Immature natural killer cell (primary cell): ENCODE measurements around the gene ST8SIA4. TPM values are rescaled to one million over a fixed set of nuclear protein-coding genes. Genes with fewer than 3 reads are reported as not detected.

Source experiments
- DNase-seq, 3 donors: peaks; one replicate each; pipeline ENCODE4 v3.0.0; 2022; ENCODE audit warnings: mixed read lengths in 1 of 3
- H3K27ac Mint-ChIP-seq, 6 donors: one replicate each; pipeline ENCODE4 v1.8.0; 2020; ENCODE audit warnings: mixed read lengths in 6 of 6, mild to moderate bottlenecking in 5 of 6, inconsistent platforms in 4 of 6, moderate library complexity in 3 of 6
- H3K27me3 Mint-ChIP-seq, 3 donors: one replicate each; pipeline ENCODE4 v1.8.0; 2020 to 2021; ENCODE audit warnings: low read depth in 3 of 3, mild to moderate bottlenecking in 3 of 3, mixed read lengths in 3 of 3, moderate library complexity in 3 of 3, inconsistent platforms in 1 of 3
- H3K36me3 Mint-ChIP-seq, 3 donors: one replicate each; pipeline ENCODE4 v1.8.0; 2020; ENCODE audit warnings: mixed read lengths in 3 of 3, inconsistent platforms in 2 of 3, mild to moderate bottlenecking in 2 of 3
- H3K4me1 Mint-ChIP-seq, 2 donors: one replicate each; pipeline ENCODE4 v1.8.0; 2020; ENCODE audit warnings: inconsistent platforms in 2 of 2, mild to moderate bottlenecking in 2 of 2, mixed read lengths in 2 of 2, moderate library complexity in 1 of 2
- H3K4me3 Mint-ChIP-seq, 5 donors: one replicate each; pipeline ENCODE4 v1.8.0; 2020; ENCODE audit warnings: mild to moderate bottlenecking in 5 of 5, mixed read lengths in 5 of 5, inconsistent platforms in 3 of 5, moderate library complexity in 3 of 5
- H3K9me3 Mint-ChIP-seq, 6 donors: one replicate each; pipeline ENCODE4 v1.8.0; 2020; ENCODE audit warnings: mild to moderate bottlenecking in 6 of 6, mixed read lengths in 6 of 6, inconsistent platforms in 4 of 6, moderate library complexity in 3 of 6
- polyA plus RNA-seq, 3 donors: library from polyadenylated mRNA; unstranded; fragments of 300-500 nt; fragmentation: Illumina TruSeq; gene quantifications; one replicate each; pipeline ENCODE4 v1.2.3, GENCODE V29; 2021

Gene ST8SIA4
- polyA plus RNA-seq, 3 donors from 2014 or later = 15.7 to 19.9 (median 19.2) TPM

DNA sequence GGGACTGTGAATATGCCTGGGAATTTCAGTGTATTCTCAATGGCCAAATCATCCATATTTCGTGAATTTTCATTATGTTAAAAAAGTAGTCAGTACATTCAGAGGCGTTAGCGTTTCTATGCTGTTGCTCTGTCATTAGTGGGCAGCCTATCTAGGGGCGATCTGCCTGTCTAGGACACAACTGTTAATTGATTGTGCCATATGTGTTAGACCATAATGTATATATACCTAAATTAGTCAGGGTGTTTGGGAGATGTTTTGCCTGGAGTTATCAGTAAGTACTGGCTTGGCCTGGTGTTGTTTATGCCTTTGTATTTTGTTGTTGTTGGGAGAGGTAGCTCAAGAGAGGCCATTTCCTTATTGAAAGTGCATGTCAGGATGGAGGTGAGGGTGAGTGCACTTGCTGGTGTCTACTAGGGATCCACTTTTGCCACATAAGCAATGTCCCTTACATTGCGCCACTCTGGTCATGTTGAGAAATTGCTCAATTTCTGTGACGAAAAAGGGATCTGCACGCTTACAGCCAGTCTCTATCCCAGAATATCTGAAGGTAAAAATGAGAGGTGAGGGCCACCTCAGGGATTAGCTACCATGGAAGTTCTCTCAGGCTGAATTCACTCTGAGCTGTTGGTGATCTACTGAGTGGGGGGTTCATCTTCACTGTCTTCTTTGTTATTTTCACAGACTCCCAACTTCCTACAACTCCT is 123.3 kb downstream of the ST8SIA4 start:
- H3K27me3 Mint-ChIP-seq = peaks cover 0 to 2% (median 0%) of the 10 kb centered on the region in 3 donors
- H3K9me3 Mint-ChIP-seq = no peaks in the 10 kb centered on the region
- H3K36me3 Mint-ChIP-seq = peaks cover 0 to 3% (median 0%) of the 10 kb centered on the region in 3 donors
- H3K4me1 Mint-ChIP-seq = peaks cover 16 to 26% of the 10 kb centered on the region in 2 donors
- H3K4me3 Mint-ChIP-seq = peak overlapping the region; percentile 70 to 90 (median 78)
- peak overlapping the region; percentile 65 to 92 (median 85) for H3K27ac Mint-ChIP-seq
- no peak for DNase-seq

DNA sequence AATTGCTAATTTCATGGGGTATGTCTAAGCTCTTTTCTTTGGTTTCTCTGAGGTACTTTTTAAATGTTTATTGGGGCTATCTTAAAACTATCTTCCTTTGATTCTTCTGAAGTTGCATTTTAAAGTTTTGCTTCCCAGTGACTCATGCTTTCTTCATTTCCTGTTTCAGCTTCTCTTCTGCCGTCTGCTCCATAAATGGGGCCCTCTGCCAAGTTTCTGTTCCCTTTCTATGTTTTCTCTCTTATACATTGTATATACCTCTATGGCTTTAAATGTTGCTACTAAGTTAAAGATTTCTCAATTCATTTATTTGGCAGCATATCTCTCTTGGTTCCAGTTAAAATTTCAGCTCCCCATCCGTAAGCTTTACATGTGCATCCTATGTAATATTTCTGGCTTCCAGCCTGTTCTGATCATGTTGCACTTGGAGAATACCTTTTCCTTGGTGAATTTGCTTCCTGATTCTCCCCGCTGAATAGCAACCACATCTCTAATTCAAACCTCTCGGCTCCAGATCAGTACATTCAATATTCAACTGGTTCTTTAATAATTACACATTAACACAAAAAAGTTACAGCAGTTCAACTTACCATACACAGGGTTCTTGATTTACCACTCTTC is 125.3 kb downstream of the ST8SIA4 start:
- no peak overlapping the region for H3K27ac Mint-ChIP-seq
- H3K27me3 Mint-ChIP-seq = peaks cover 0 to 2% (median 0%) of the 10 kb centered on the region in 3 donors
- no peak overlapping the region for H3K4me3 Mint-ChIP-seq
- H3K4me1 Mint-ChIP-seq = peaks cover 16 to 26% of the 10 kb centered on the region in 2 donors
- peaks cover 0 to 3% (median 0%) of the 10 kb centered on the region in 3 donors for H3K36me3 Mint-ChIP-seq
- no peaks in the 10 kb centered on the region for H3K9me3 Mint-ChIP-seq
- no peak for DNase-seq

DNA sequence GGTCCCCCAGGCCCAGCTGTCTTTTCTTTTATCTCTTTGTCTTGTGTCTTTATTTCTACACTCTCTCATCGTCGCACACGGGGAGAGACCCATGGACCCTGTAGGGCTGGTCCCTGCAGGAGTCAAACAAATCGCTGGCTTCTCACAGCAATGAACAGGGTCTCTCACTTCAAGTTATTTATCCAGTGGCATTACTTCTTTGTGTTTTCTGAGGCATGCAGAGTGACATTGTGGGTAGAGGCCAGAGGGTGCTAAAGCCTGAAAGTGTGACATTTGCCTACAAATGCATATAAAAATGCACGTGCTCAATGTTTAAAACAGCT is 127.6 kb downstream of the ST8SIA4 start:
- H3K27me3 Mint-ChIP-seq = peaks cover 0 to 2% (median 0%) of the 10 kb centered on the region in 3 donors
- peaks cover 0 to 3% (median 0%) of the 10 kb centered on the region in 3 donors for H3K36me3 Mint-ChIP-seq
- H3K4me3 Mint-ChIP-seq = no peak overlapping the region
- no peak for DNase-seq
- H3K9me3 Mint-ChIP-seq = no peaks in the 10 kb centered on the region
- H3K27ac Mint-ChIP-seq = no peak overlapping the region
- peaks cover 13 to 21% of the 10 kb centered on the region in 2 donors for H3K4me1 Mint-ChIP-seq

DNA sequence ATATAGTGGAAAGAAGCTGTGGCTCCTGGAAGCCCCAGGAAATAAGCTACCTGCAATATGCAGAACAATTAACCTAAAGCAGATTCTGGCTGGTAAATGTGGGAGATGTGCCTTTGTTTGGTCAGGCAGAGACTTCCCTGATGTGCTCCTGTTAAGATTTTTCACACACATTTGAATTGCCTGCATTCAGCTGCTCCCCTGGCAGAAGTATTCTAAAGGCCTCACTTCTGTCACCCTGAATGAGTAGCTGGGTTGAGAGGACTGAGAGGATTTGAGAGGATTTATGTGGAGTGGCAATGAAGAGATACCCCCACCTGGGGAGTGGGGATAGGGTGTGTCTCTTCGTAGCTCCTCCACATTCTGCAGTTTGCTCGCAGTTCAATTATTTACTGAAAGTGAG is 130.5 kb downstream of the ST8SIA4 start:
- H3K4me1 Mint-ChIP-seq = peaks cover under 1 to 2% of the 10 kb centered on the region in 2 donors
- H3K4me3 Mint-ChIP-seq = no peak overlapping the region
- no peak overlapping the region for H3K27ac Mint-ChIP-seq
- DNase-seq = no peak
- H3K36me3 Mint-ChIP-seq = peaks cover 0 to 6% (median 0%) of the 10 kb centered on the region in 3 donors
- peaks cover 0 to 2% (median 0%) of the 10 kb centered on the region in 3 donors for H3K27me3 Mint-ChIP-seq
- no peaks in the 10 kb centered on the region for H3K9me3 Mint-ChIP-seq

DNA sequence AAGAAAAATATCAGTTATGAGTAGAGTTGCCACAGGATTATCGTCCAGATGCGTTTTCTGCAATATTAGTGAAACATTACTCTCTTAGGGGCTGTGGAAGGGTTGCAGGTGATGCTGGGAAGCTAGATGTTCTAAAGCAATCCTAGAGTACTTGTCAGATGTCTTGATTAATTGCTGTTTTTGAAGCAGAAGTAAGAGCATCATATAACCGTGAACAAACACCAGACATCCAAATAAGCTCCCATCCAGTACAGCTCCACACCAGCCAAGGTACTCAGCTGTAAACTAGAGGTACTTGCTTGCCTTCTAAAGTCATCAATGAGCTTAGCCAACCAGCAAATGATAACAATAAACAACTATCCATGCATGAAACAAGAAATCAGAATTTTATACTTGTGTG is 131.1 kb downstream of the ST8SIA4 start:
- H3K27ac Mint-ChIP-seq = no peak overlapping the region
- H3K4me1 Mint-ChIP-seq = no peaks in the 10 kb centered on the region
- peaks cover 0 to 6% (median 0%) of the 10 kb centered on the region in 3 donors for H3K36me3 Mint-ChIP-seq
- DNase-seq = no peak
- H3K9me3 Mint-ChIP-seq = no peaks in the 10 kb centered on the region
- no peak overlapping the region for H3K4me3 Mint-ChIP-seq
- H3K27me3 Mint-ChIP-seq = peaks cover 0 to 2% (median 0%) of the 10 kb centered on the region in 3 donors

DNA sequence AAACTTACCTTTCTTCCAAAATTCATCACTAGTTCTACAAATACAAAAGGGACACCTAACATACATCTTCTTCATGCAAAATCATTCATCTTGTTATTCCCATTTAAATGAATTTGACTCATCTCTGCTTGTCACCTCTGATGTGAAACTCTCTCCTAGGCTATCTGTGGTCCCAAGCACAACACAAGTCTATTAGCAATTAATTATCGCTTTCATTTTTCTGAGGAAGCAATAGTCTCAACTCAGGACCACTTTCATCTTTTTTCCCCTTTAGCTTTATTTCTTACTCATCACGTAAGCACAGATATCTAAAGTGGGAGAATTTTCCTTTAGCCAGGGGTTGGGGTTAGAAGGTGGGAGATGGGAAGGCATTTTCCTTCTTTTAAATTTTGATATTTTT is 131.9 kb downstream of the ST8SIA4 start:
- Mint-ChIP-seq H3K9me3 (no peaks in the 10 kb centered on the region), H3K4me3 (no peak overlapping the region), H3K27ac (no peak overlapping the region), H3K27me3 (peaks cover 0 to 2% (median 0%) of the 10 kb centered on the region in 3 donors), H3K36me3 (peaks cover 0 to 6% (median 0%) of the 10 kb centered on the region in 3 donors), H3K4me1 (no peaks in the 10 kb centered on the region)
- no peak for DNase-seq

DNA sequence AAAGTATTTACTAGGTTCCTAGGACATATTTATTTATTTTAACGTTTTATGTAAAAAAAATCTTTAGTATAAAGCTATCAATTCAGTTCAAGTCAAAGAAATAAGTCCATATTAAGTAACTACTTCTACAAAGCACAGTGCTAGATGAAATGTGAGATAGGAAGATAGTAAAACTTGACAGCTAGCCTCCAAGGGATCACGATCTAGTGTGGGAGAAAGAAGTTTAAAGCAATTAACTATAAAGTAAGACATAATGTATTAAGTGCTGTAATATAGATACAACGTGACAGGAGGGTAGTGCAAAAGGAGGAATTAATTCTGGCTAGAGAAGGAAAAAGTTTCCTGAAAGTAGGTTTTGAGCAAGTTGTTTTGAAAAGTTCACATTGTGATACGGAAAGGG is 134.9 kb downstream of the ST8SIA4 start:
- no peak overlapping the region for H3K4me3 Mint-ChIP-seq
- no peaks in the 10 kb centered on the region for H3K4me1 Mint-ChIP-seq
- no peak overlapping the region for H3K27ac Mint-ChIP-seq
- no peak for DNase-seq
- H3K36me3 Mint-ChIP-seq = peaks cover 0 to 6% (median 0%) of the 10 kb centered on the region in 3 donors
- H3K9me3 Mint-ChIP-seq = no peaks in the 10 kb centered on the region
- H3K27me3 Mint-ChIP-seq = peaks cover 0 to 2% (median 0%) of the 10 kb centered on the region in 3 donors

GRCh38 chr5:100762995-100763394 is 140.1 kb downstream of the ST8SIA4 start:
- H3K4me3 Mint-ChIP-seq = no peak overlapping the region
- H3K9me3 Mint-ChIP-seq = no peaks in the 10 kb centered on the region
- no peaks in the 10 kb centered on the region for H3K36me3 Mint-ChIP-seq
- H3K27me3 Mint-ChIP-seq = peaks cover 0 to 2% (median 2%) of the 10 kb centered on the region in 3 donors
- H3K27ac Mint-ChIP-seq = no peak overlapping the region
- no peak for DNase-seq
- H3K4me1 Mint-ChIP-seq = no peaks in the 10 kb centered on the region

DNA sequence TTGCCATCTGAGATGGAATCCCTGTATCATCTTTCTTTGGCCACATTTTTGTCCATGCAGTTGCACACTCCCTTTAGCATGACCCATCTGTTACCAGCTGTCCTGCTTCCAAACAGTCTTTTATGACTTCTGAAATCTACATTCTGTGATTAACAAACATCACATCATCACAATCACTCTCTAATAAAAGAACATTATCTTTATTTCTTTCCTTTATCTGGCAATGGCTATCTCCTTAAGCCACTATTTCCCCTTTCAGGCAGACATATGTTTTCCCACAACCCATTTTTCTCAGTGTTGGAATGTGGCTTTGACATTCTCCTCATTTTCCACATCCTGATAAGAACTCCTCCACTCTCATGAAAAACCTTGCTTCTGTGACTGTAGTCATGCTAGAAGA is 141.0 kb downstream of the ST8SIA4 start:
- H3K9me3 Mint-ChIP-seq = no peaks in the 10 kb centered on the region
- H3K27me3 Mint-ChIP-seq = peaks cover 0 to 2% (median 2%) of the 10 kb centered on the region in 3 donors
- H3K4me1 Mint-ChIP-seq = no peaks in the 10 kb centered on the region

GRCh38 chr5:100761192-100761591 is 141.9 kb downstream of the ST8SIA4 start:
- Mint-ChIP-seq H3K27ac (no peak overlapping the region), H3K4me3 (no peak overlapping the region), H3K27me3 (peaks cover 0 to 2% (median 2%) of the 10 kb centered on the region in 3 donors), H3K4me1 (no peaks in the 10 kb centered on the region), H3K9me3 (no peaks in the 10 kb centered on the region), H3K36me3 (no peaks in the 10 kb centered on the region)
- DNase-seq = no peak

More for the DNA sequence above, 141.0 kb downstream of the ST8SIA4 start:
- Mint-ChIP-seq H3K4me3 (no peak overlapping the region), H3K27ac (no peak overlapping the region), H3K36me3 (no peaks in the 10 kb centered on the region)
- no peak for DNase-seq

- H3K4me1 Mint-ChIP-seq = no peaks in the 10 kb centered on the region
- DNase-seq = no peak
- no peaks in the 10 kb centered on the region for H3K36me3 Mint-ChIP-seq
- H3K9me3 Mint-ChIP-seq = no peaks in the 10 kb centered on the region
- H3K27me3 Mint-ChIP-seq = peaks cover 0 to 2% (median 2%) of the 10 kb centered on the region in 3 donors
- no peak overlapping the region for H3K4me3 Mint-ChIP-seq
- H3K27ac Mint-ChIP-seq = no peak overlapping the region
Observed at GRCh38 chr5:100760688-100761087, 142.4 kb downstream of the ST8SIA4 start.

- Mint-ChIP-seq H3K36me3 (no peaks in the 10 kb centered on the region), H3K9me3 (no peaks in the 10 kb centered on the region), H3K4me3 (no peak overlapping the region), H3K27ac (peak overlapping the region in 1 of 6 donors; percentile 9), H3K4me1 (no peaks in the 10 kb centered on the region), H3K27me3 (peaks cover 0 to 2% (median 2%) of the 10 kb centered on the region in 3 donors)
- no peak for DNase-seq
Observed at GRCh38 chr5:100758780-100759179, 144.3 kb downstream of the ST8SIA4 start.

DNA sequence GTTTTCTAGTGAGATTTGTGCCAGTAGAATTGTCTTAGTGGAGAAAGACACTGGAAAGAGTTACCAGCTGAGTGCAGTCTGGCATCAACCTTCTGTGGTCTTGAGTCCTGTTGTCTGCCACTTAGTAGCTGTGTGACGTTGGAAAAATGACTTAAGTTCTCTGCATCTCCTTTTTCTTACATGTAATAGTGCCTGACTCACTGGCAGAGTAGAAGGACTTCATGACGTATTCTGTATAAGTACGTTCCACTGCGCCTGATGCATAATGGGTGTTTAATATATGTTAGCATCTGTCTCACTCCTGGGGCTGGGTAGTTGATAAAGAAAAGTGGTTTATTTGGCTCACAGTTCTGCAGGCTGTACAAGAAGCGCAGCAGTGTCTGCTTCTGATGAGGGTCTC is 144.8 kb downstream of the ST8SIA4 start:
- Mint-ChIP-seq H3K4me3 (no peak overlapping the region), H3K9me3 (no peaks in the 10 kb centered on the region), H3K36me3 (no peaks in the 10 kb centered on the region), H3K4me1 (no peaks in the 10 kb centered on the region), H3K27ac (peak overlapping the region in 1 of 6 donors; percentile 9), H3K27me3 (peaks cover 0 to 2% (median 2%) of the 10 kb centered on the region in 3 donors)
- no peak for DNase-seq

DNA sequence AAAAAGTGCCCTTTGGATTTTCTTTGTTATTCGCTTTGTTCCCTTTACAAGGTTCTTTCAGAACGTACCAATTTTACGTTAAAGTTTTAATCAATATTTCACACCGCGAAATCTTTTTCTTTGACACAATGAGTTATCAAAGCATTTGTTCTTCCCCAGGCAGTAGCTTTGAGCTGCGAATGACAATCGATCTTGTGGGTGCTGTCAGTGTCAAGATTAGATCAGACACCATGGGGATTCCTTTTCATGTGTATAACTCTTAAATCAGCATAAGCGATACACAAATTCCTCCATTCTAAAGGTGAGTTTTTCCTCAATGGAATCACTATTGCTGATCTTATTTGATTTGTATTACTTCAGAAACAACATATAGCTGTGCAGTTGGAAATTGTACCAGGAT is 145.5 kb downstream of the ST8SIA4 start:
- Mint-ChIP-seq H3K9me3 (no peaks in the 10 kb centered on the region), H3K27ac (no peak overlapping the region), H3K36me3 (peaks cover 0 to 3% (median 0%) of the 10 kb centered on the region in 3 donors), H3K4me1 (no peaks in the 10 kb centered on the region), H3K4me3 (no peak overlapping the region), H3K27me3 (peaks cover 0 to 2% (median 2%) of the 10 kb centered on the region in 3 donors)
- no peak for DNase-seq
